NOMO-1 treated with DMSO at 0.1 percent for 48 hours (cell line): ENCODE results near the gene TNIK.
"Not testable (repeated sequence)": the region's sequence is repeated elsewhere in the genome, so short reads cannot be mapped to it uniquely, and the experiment has no call there.

Experiments used
- DNase-seq: peaks from one replicate; lab custom pipeline; 2025; ENCODE audit not compliant: unreplicated experiment; lab: John Stamatoyannopoulos, UW

Gene TNIK

GRCh38 chr3:171320750-171321558, 139.3 kb downstream of the TNIK start:
- no peak for DNase-seq

- no peak for DNase-seq
These were observed 143.0 kb downstream of the TNIK start for GRCh38 chr3:171317171-171317570.

GRCh38 chr3:171315919-171316318, 144.3 kb downstream of the TNIK start:
- no peak for DNase-seq

- no peak for DNase-seq
These were observed 145.1 kb downstream of the TNIK start for GRCh38 chr3:171315101-171315500.

GRCh38 chr3:171314341-171314740, 145.9 kb downstream of the TNIK start:
- DNase-seq, result no peak

GRCh38 chr3:171313702-171314101, 146.5 kb downstream of the TNIK start:
- no peak for DNase-seq

GRCh38 chr3:171312741-171313140, 147.5 kb downstream of the TNIK start:
- DNase-seq, result no peak

- DNase-seq, result no peak
These were observed 148.4 kb downstream of the TNIK start for GRCh38 chr3:171311784-171312183.

- no peak for DNase-seq
These were observed 150.3 kb downstream of the TNIK start for GRCh38 chr3:171309906-171310359.

- no peak for DNase-seq
These were observed 152.2 kb downstream of the TNIK start for GRCh38 chr3:171307988-171308387.

GRCh38 chr3:171307046-171307585, 153.1 kb downstream of the TNIK start:
- no peak for DNase-seq

GRCh38 chr3:171306631-171307030, 153.6 kb downstream of the TNIK start:
- no peak for DNase-seq

- DNase-seq, result not testable (repeated sequence)
These were observed 154.4 kb downstream of the TNIK start for GRCh38 chr3:171305823-171306222.

- not testable (repeated sequence) for DNase-seq
These were observed 155.7 kb downstream of the TNIK start for GRCh38 chr3:171304498-171304897.

GRCh38 chr3:171304017-171304416, 156.2 kb downstream of the TNIK start:
- not testable (repeated sequence) for DNase-seq

GRCh38 chr3:171301998-171302397, 158.2 kb downstream of the TNIK start:
- no peak for DNase-seq

GRCh38 chr3:171301002-171301401, 159.2 kb downstream of the TNIK start:
- DNase-seq, result no peak

GRCh38 chr3:171297951-171298350, 162.3 kb downstream of the TNIK start:
- DNase-seq, result no peak

GRCh38 chr3:171297207-171297606, 163.0 kb downstream of the TNIK start:
- DNase-seq, result no peak

GRCh38 chr3:171295484-171296373, 164.5 kb downstream of the TNIK start:
- no peak for DNase-seq

- no peak for DNase-seq
These were observed 166.9 kb downstream of the TNIK start for GRCh38 chr3:171293142-171293782.
